Dermis blood vessel endothelial cell (primary cell): ENCODE results near the gene SMIM44. TPM values are rescaled to one million over a fixed set of nuclear protein-coding genes. Genes with fewer than 3 reads are reported as not detected.
"Not testable (repeated sequence)": the region's sequence is repeated elsewhere in the genome, so short reads cannot be mapped to it uniquely, and the experiment has no call there.

Experiments
- DNase-seq: peaks from one replicate; pipeline ENCODE4 v3.0.0; 2010
- total RNA-seq: library from RNA; depleted of rRNA; stranded (reverse); fragments of >200 nt; gene quantifications from 2 replicates; pipeline ENCODE4 v1.2.3, GENCODE V29; 2014

The SMIM44 gene
- total RNA-seq, 1 donor from 2014 or later = not detected

DNA sequence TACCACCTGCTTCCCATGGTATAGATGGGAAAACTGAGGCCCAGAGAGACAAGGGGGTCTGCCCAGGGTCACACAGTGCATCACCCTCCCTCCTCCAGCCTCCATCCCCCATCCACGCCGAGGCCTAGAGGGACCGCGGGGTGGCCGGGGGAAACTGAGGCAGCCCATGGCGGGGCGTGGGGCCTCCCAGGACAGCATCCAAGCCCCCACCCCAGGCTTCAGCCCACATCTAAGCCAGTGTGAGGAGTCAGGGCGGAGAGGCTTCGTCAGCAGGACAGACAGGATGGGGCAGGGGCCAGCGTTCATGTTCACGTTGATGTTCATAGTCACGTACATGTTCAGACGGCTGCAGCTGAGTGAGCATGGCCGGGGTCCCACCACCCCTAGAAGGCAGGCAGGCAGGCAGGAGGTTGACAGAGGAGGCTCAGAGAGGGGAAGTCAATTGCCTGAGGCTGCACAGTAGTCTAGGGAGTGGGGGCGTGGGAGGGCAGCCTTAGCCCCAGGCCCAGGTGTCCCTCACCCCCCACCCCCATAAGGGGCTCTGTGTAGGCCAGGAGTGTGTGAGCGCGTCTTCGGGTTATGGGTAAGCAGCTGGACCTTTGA, 26.2 kb downstream of the SMIM44 start:
- DNase-seq = no peak

DNA sequence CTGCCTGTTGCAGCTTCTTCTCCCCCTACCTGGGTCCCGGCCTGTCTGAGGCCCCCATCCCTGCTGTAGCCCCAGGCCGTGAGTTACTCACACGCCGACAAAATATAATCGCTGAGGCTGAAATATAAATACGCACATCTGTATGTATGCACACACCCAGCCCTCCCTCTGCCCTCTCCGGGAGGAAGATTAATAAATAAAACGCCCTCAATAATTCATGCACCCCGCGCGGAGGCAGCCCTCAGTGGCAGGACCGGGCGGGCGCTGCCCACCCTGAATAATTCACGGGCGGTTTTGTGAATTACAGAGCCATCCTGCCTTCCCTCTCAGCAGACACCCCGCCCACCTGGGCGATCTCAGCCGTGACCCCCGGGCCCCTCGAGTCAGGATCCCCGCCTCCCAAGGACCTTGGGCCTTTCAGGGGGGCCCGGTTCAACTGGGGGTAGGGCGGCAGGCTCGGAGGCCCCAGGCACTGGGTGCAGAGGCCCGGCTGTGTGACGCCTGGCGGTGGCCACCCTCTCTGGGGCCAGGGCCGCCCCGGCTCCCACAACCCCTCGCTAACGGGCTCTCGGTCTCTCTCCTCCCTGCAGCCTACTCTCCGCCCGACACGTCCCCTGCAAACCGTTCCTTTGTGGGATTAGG, 27.2 kb downstream of the SMIM44 start:
- no peak for DNase-seq

DNA sequence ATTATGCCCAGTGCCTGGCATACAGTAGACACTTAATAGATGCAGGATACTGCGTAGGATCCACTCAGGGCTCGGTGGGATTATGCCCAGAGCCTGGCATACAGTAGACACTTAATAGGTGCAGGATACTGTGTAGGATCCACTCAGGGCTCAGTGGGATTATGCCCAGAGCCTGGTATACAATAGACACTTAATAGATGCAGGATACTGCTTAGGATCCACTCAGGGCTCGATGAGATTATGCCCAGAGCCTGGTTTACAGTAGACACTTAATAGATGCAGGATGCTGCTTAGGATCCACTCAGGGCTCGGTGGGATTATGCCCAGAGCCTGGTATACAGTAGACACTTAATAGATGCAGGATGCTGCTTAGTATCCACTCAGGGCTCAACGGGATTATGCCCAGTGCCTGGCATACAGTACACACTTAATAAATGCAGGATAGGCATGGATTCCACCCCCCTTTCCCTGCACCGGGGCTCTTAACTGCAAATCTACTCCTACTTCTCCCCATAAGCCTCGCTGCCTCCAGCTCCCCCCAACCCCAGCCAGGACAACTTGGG, 27.8 kb downstream of the SMIM44 start:
- DNase-seq = no peak

DNA sequence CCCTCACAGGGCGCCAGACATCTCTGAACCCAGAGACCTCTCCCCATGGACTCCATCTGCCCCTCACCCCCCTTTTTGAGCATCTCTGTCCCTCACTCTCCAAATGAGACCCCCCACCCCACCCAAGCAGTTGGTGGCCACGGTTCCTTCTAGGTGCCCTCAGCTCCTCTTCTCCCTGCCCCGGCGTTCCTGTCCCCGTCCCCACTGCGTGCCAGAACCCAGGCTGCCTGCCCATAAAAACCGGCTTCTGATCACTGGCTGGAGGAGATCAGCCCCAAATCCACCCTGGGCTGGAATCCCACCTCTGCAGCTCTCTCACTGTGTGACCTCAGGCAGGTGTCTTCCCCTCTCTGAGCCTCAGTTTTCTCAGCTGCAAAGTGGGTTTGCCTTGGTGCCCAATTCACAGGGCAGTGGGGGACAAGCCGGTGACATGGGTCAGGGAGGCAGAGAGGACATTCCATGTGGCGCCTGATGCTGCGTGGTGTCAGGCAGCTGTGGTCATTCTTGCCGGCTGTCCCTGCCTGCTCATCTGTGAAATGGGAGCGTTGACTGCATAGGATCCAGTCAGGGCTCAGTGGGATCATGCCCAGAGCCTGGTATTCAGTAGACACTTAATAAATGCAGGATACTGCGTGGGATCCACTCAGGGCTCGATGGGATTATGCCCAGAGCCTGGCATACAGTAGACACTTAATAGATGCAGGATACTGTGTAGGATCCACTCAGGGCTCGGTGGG, 28.4 kb downstream of the SMIM44 start:
- DNase-seq = no peak

DNA sequence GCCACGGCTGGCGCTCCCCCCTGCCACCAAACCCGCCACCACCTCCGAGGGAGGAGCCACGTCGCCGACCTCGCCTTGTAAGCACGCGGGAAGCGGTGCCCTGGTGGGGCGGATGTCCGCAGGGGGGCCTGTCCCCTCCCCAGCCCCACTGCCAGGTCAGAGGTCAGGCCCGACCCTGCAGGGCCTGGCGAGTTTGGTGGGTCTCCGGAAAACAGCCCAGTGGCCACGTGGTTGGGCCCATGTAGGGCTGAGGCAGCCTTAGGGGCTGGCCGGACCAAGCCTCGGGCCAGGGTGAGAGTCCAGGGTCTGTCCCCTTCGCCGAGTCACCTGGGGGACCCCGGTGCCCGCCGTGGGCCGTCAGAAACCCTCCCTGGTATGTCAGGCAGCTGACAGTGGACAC, 29.4 kb downstream of the SMIM44 start:
- no peak for DNase-seq

DNA sequence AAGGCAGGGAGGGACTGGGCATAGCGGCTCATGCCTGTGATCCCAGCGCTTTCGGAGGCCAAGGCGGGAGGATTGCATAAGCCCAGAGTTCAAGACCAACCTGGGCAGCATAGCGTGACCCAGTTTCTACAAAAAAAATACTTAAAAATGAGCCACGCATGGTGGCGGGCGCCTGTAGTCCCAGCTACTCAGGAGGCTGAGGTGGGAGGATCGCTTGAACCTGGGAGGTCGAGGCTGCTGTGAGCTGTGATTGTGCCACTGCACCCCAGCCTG, 30.4 kb downstream of the SMIM44 start:
- DNase-seq = not testable (repeated sequence)

DNA sequence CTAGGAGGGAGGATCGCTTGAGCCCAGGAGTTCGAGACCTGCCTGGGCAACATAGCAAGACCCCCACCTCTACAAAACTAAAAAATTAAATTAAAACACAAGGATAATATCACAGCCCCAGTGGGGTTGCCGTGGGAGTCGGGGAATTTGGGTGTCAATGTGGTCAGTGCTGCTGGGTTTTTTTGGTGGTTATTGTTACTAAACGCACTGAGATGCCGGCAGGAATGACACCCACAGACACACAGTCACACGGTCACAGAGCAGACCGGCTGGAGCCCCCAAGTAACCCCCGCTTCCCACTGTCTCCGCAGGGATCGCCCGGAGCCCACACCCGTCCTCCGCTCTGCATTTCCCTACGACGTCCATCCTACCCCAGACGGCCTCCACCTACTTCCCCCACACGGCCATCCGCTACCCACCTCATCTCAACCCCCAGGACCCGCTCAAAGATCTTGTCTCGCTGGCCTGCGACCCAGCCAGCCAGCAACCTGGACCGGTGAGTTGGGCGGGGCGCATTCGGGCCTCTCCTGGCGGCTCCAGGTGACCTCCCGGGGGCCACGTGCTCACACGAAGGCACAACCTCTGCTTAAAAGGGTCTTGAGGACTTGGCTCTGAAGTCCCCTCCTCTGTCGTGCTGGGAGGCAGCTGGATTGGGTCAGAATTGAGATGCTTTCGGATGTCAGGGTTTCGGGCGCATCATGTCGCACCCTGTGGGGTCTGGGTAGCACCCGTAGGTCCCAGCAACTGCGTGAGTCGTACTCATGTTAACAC, 30.9 kb downstream of the SMIM44 start:
- DNase-seq = no peak

DNA sequence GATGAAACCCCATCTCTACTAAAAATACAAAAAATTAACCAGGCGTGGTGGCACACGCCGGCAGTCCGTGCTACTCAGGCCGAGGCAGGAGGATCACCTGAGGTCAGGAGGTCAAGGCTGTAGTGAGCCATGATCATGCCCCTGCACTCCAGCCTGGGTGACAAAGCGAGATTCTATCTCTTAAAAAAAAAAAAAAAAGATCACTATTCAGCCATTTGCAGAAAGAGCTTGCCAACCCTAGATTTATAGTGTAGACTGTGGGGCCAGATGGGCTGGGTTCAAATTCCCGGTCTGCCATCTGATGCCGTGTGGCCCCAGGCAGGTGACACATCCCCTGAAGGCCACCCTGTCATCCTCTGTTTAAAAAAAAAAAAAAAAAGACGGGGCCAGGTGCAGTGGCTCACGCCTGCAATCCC, 31.8 kb downstream of the SMIM44 start:
- no peak for DNase-seq

DNA sequence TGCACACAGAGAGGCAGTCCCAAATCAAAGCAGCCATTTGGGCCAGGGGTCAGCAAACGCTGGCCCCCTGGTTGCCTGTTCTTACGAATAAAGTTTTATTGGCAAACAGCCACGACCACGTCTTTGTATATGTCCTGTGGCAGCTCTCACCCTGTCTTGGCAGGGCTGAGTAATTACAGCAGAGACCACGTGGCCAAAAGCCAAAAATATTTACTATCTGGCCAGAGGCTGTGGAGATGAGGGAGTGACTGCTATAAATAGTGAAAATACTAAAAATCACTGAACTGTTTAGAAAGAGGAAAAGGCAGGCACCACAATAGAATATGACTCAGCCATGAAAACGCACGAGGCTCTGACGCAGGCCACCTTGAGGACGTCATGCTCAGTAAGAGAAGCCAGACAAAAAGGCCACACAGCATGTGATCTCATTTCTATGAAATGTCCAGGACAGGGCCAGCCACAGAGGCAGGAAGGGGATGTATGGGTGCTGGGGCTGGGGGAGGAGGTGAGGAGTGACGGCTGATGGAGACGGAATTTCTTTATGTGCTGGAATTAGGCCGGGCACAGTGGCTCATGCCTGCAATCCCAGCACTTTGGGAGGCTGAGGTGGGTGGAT, 32.3 kb downstream of the SMIM44 start:
- peak; percentile 99 for DNase-seq

DNA sequence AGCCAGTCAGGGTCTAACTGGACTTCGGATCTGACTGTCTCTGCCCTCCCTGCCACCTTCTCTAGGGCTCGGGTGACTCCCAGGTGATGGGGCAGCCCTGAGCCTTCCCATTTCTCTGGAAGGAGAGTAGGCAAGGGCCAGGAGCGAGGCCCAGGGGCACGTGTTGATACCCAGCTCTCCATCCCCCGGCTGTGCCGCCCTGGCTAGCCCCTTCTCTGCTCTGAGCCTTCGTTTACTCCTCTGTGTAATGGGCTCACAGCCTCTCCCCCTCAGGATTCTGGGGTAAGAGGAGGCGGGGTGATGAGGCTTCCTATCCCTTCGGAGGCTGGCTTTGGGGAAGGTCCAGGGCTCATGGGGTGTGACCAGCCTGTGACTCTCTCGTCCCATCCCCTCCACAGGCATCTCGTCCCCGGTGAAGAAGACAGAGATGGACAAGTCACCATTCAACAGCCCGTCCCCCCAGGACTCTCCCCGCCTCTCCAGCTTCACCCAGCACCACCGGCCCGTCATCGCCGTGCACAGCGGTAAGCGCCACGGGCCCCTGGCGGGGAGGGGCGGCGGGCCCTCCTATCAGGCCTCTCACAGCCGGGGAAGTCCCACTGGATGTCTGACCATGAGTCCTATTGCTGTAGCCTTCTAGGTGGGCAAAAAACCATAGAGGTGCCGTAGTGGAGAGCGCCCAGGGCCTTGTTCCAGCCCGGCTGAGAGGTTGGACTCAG, 34.5 kb downstream of the SMIM44 start:
- DNase-seq = no peak

DNA sequence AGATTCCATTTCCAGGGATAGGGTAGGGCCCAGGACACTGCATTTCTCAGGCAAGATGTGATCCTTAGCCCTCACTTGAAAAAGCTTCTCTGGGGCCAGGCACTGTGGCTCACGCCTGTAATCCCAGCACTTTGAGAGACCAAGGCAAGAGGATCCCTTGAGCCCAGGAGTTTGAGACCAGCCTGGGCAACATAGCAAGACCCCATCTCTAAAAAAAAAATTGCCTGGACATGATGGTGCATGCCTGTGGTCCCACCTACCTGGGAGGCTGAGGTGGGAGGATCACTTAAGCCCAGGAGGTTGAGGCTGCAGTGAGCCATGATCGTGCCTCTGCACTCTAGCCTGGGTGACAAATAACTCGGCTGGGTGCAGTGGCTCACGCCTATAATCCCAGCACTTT, 36.6 kb downstream of the SMIM44 start:
- not testable (repeated sequence) for DNase-seq

DNA sequence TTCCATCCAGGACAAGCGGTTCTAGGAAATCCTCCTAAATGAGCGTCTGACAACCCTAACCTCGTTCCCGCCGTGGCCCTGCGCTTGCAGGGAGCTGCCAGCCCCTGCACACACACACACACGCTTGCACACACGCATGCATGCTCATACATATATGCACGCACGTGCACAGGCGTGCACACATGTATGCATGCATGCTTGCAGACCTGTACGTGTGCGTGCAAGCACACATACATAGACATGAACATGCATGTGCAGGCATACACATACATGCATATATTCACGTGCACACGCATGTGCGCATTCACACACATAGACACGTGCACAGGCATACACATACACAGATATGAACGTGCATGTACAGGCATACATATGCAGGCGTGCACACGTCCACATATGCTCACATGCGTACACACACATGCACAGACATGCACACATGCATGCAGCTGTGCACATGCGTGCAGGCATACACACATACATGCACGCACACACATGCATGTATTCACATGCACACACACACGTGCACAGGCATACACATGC, 38.5 kb downstream of the SMIM44 start:
- DNase-seq = no peak

DNA sequence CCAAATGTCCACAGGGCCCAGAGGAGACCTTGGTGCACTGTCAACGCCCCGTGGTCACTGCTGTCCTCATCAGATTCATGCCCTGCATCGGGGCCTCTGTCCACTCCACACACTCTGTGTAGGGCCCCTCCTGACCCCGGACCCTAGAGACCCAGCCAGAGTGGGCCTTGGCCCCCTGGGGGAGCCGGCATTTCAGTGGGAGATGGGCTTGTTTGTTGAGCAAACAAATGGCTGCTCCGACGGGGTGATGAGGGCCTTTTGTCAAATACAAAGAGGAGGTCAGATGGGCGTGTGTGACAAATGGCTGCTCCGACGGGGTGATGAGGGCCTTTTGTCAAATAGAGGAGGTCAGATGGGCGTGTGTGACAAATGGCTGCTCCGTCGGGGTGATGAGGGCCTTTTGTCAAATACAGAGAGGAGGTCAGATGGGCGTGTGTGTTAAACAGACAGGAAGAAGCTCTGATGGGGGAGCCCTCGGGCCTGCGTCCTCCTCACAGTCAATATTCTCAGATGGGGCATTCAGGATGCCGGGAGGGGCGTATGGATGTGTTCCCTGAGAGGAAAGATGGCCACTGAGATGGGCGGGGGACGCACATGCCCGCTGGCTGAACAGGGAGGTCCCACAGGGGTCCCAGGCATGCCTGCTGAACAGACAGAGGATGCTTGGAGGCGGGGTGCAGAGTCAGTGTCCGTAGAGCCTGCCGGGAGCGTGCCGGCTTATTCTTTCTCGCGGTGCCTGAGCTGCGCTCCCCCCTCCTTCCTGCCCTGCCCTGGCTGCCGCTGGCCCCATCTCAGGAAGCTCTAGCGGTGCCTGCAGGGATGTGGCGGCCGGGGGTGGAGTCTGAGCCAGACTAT, 39.2 kb downstream of the SMIM44 start:
- DNase-seq = peak; percentile 82

DNA sequence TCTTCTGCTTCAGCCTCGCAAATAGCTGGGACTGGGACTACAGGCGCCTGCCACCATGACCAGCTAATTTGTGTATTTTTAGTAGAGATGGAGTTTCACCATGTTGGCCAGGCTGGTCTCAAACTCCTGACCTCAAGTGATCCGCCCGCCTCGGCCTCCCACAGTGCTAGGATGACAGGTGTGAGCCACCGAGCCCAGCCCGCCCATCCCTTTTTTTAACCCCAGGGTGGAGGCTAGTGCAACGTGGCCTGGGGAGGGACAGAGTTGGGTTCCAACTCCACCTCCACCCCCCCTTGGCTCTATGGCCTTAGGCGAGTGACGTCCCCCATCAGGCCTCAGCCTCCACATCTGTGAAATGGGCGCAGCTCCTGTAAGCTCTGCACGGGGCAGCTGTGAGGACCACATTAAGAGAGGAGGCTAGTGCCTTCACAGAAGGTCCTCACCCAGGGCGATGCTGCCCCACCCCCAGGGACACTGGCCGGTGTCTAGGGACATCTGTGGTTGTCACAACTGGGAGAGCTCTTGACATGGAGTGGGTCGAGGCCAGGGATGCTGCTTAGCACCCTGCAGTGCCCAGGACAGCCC, 40.7 kb downstream of the SMIM44 start:
- DNase-seq = no peak

DNA sequence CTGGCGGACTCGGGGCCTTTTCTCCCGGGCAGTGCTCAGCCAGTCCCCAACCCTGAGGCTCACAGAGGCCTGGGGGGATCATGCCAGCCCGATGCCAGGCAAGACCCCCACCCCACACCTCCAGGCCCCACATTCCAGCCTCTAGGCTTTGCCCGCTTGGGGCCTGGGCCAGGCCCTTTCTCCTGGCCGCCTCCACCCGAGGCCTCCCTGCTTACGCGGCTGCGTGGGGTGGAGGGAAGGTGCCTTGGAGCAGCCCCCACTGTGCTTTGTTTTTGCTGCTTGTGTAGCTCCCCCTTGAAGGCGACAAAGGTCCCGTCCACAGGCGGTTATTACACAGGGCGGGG, 41.3 kb downstream of the SMIM44 start:
- DNase-seq = no peak

DNA sequence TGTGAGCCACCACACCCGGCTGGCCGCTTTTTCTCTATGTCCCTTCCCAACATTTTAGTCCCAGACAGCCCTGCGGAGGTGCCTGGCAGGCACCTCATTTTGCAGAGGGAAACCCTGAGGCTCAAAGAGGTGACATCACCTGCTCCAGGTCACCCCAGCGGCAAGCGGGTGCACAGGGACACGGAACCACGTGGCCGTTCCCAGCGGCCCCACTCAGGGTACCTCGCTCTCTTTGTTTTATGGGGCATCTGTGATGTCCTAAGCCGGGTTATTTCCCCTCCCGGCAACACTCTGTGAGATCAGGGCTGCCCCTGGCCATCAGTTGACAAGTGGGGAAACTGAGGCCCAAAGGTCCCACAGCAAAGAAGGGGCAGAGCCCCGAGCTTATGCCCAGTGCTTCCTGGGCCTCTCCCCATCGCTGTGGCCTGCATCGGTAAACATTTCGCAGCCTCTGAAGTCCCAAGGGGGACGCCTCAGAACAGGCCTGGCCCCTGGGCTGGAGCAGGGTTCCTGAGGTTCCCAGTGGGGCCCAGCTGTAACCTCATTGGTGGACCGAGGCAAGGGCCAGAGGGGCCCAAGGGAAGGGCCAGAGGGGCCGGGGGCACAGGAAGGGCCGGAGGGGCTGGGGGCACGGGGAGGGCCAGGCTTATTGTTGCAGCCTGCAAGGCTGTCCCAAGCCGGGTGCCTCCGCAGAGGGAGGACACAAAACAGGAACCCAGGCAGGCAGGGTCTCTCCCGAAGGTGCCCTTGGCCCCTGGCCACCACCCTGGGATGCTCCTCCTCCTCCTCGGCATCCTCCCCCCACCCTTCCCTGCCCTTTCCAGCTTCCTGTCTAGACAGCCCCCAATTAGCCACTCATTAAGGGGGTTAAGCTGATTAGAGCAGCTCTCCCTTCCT, 41.9 kb downstream of the SMIM44 start:
- no peak for DNase-seq

DNA sequence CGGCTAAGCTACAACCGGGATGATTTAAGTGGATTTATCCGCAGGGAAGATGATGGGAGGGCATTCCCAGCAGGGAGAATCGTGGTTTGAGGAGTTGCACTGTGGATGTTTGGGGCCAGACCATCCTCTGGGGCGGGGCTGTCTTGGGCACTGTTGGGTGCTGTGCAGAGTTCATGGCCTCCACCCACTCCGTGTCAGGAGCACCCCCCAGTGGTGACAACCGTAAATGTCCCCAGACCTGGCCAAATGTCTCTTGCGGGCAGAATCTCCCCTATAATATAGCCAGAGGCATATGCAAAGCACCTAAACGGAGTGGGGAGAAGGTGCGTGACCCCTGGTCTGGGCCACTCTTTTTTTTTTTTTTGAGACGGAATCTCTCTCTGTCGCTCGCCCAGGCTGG, 43.2 kb downstream of the SMIM44 start:
- peak; percentile 59 for DNase-seq

DNA sequence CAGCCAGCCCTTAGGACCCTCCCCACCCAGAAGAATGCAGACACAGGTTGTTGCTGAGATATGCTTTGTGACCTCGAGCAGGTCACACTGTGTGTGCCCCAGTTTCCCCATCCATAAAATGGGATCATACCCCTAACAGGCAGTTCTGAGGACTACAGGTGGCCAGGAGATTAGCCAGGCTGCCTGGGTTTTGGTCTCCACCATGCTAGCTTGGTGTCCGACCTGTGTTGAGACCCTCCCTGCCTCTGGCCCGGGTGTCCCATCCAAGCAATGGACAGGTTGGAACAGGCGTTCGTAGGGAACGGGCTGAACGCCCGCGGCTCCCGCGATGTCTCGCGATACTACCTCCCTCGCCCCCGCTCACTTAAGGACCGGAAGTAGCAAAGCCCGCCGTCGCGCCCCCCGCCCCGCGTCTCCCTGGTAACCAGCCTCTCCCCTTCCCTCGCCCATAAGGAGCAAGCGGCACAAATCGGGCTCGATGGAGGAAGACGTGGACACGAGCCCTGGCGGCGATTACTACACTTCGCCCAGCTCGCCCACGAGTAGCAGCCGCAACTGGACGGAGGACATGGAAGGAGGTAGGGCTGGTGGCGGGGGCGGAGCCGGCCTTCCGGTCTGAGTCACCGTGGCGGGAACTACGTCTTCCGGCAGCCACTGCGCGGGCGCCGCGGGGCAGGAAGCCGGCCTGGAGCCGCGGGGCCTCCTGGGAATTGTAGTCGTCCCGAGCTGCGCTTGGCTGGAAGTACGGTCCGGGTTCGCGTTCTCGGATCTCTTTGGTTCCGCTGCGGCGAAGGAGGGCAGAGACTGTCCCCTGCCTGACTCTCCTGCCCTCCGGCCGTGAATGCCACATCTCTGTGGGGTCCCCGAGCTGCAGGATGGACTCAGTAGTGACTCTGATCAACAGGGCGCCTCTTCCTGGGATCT, 48.3 kb downstream of the SMIM44 start:
- DNase-seq = peak; percentile 98
